HepG2 (cell line): Measurements from ENCODE around the gene CCDC144A. TPM values are rescaled to one million over a fixed set of nuclear protein-coding genes. Genes with fewer than 3 reads are reported as not detected.
A peak's percentile ranks its signal among the peaks of the same experiment; 100 is the strongest.

ENCODE experiments used
- CC2D1A ChIP-seq: sonication (generic); formaldehyde crosslinking; IDR thresholded peaks from 2 replicates; pipeline ENCODE4 v1.8.1; 2023; ENCODE audit warnings: mild to moderate bottlenecking, missing genetic modification reagents
- FOXK1 ChIP-seq: sonication (generic); formaldehyde crosslinking; IDR thresholded peaks from 2 replicates; pipeline ENCODE4 v1.4.0; 2020; ENCODE audit warnings: low read depth, missing genetic modification reagents, borderline replicate concordance
- HCFC1 ChIP-seq: fragments of 150-350 bp; IDR thresholded peaks from 2 replicates; pipeline ENCODE4 v1.6.1; 2014; ENCODE audit warnings: low read depth, low read length
- MBD4 ChIP-seq: IDR thresholded peaks from 2 replicates; pipeline ENCODE4 v1.6.1; 2012; ENCODE audit warnings: low read length, inconsistent platforms, borderline replicate concordance
- MNT ChIP-seq: fragments of 450-650 bp; IDR thresholded peaks from 2 replicates; pipeline ENCODE4 v1.6.1; 2016
- NCOA1 ChIP-seq: sonication (generic); formaldehyde crosslinking; IDR thresholded peaks from 2 replicates; pipeline ENCODE4 v1.9.0; 2021; ENCODE audit warnings: missing genetic modification reagents
- PHF8 ChIP-seq: sonication (generic); formaldehyde crosslinking; IDR thresholded peaks from 2 replicates; pipeline ENCODE4 v1.5.0; 2020; ENCODE audit warnings: missing genetic modification reagents
- RBFOX2 ChIP-seq: fragments of 200-400 bp; formaldehyde crosslinking; IDR thresholded peaks from 2 replicates; pipeline ENCODE4 v1.6.1; 2017; ENCODE audit warnings: low read depth, mild to moderate bottlenecking, low read length
- REST ChIP-seq, 2 experiments: IDR thresholded peaks; 2 replicates each; pipeline ENCODE4 v1.6.1; 2011 to 2012; ENCODE audit warnings: low read length in 2 of 2, borderline replicate concordance in 1 of 2, low read depth in 1 of 2, mild to moderate bottlenecking in 1 of 2, moderate library complexity in 1 of 2
- RFX3 ChIP-seq: IDR thresholded peaks from 2 replicates; pipeline ENCODE4 v1.6.1; 2016; ENCODE audit warnings: missing biosample characterization, missing genetic modification reagents
- SNAI1 ChIP-seq: sonication (generic); formaldehyde crosslinking; IDR thresholded peaks from 2 replicates; pipeline ENCODE4 v1.5.0; 2020; ENCODE audit warnings: mild to moderate bottlenecking, missing genetic modification reagents, borderline replicate concordance
- TBX3 ChIP-seq: fragments of 450-650 bp; IDR thresholded peaks from 2 replicates; pipeline ENCODE4 v1.6.1; 2017; ENCODE audit warnings: antibody characterized with exemption, mild to moderate bottlenecking, inconsistent platforms, borderline replicate concordance
- ZBTB42 ChIP-seq: sonication (generic); formaldehyde crosslinking; IDR thresholded peaks from 2 replicates; pipeline ENCODE4 v1.5.0; 2020; ENCODE audit warnings: mild to moderate bottlenecking, missing genetic modification reagents
- ZNF224 ChIP-seq: sonication (generic); formaldehyde crosslinking; IDR thresholded peaks from 2 replicates; pipeline ENCODE4 v1.5.0; 2020; ENCODE audit warnings: mild to moderate bottlenecking, missing genetic modification reagents
- ZNF274 ChIP-seq: sonication (generic); formaldehyde crosslinking; IDR thresholded peaks from 2 replicates; pipeline ENCODE4 v1.5.1; 2020; ENCODE audit warnings: mild to moderate bottlenecking, missing genetic modification reagents
- ZNF562 ChIP-seq: sonication (generic); formaldehyde crosslinking; IDR thresholded peaks from 2 replicates; pipeline ENCODE4 v1.8.0; 2022; ENCODE audit warnings: missing genetic modification reagents, borderline replicate concordance
- ZNF687 ChIP-seq: sonication (generic); formaldehyde crosslinking; IDR thresholded peaks from 2 replicates; pipeline ENCODE4 v1.5.1; 2020; ENCODE audit warnings: mild to moderate bottlenecking, missing genetic modification reagents, moderate library complexity
- ZNF746 ChIP-seq: sonication (generic); formaldehyde crosslinking; IDR thresholded peaks from 2 replicates; pipeline ENCODE4 v1.8.0; 2022; ENCODE audit warnings: mild to moderate bottlenecking, missing genetic modification reagents
- ZUFSP ChIP-seq: sonication (generic); formaldehyde crosslinking; IDR thresholded peaks from 2 replicates; pipeline ENCODE4 v1.9.0; 2021; ENCODE audit warnings: missing genetic modification reagents, mild to moderate bottlenecking, borderline replicate concordance
- polyA plus RNA-seq, 8 experiments: library from polyadenylated mRNA; depleted of rRNA in 3 of 8; stranded (reverse) in 7 of 8; unstranded in 1 of 8; fragments of >200 nt; fragmentation: Illumina TruSeq in 4 of 8; extraction: Trizol in 4 of 8; gene quantifications; 2 replicates each; pipeline versions ENCODE4 v1.2.1 to v1.2.3, GENCODE V29; 2011 to 2016; ENCODE audit warnings: low read depth in 4 of 8, missing spikeins in 1 of 8, mixed read lengths in 1 of 8; ENCODE audit not compliant: insufficient read depth in 1 of 8
- total RNA-seq, 5 experiments: library from RNA; depleted of rRNA; stranded (reverse); fragments of >200 nt; fragmentation: Illumina TruSeq; extraction: Trizol; gene quantifications; 2 replicates each; pipeline ENCODE4 v1.2.3, GENCODE V29; 2016; ENCODE audit warnings: low read depth in 1 of 5

Gene CCDC144A
- total and polyA plus RNA-seq, 2 of the 13 experiments (the other 11 are each of a cell fraction or from before 2014, with no cell fraction given), result 0.09 TPM; not detected in 1

- TF ChIP-seq ZNF562 (CRISPR knock-in tag) (no peak), PHF8 (CRISPR knock-in tag) (peak; percentile 99), CC2D1A (CRISPR knock-in tag) (no peak), ZBTB42 (CRISPR knock-in tag) (no peak), ZNF224 (CRISPR knock-in tag) (0 out of 2 replicates have a peak, but pooled peaks have one; percentile 91), MBD4 (no peak), ZNF687 (CRISPR knock-in tag) (peak; percentile 97), ZUFSP (CRISPR knock-in tag) (no peak), SNAI1 (CRISPR knock-in tag) (peak; percentile 91; the same call in 1 of the 2 replicates), HCFC1 (peak; percentile 91), RFX3 (no peak), REST (IDR thresholded peaks at IDR 0.05; ENCODE audit: borderline replicate concordance in 1 of 2, low read depth in 1 of 2, low read length in 2 of 2) (no peak), MNT (no peak), ZNF746 (peak; percentile 56; the same call in 1 of the 2 replicates), FOXK1 (no peak), TBX3 (no peak), RBFOX2 (peak; percentile 94), ZNF274 (CRISPR knock-in tag) (peak; percentile 73), NCOA1 (CRISPR knock-in tag) (no peak)
These were observed 36.5 kb upstream of the CCDC144A start, which contains the start of gene ZNF624 (continued) for GRCh38 chr17:16653367-16654041.
